ENCODE data around the gene STK36.

DNA sequence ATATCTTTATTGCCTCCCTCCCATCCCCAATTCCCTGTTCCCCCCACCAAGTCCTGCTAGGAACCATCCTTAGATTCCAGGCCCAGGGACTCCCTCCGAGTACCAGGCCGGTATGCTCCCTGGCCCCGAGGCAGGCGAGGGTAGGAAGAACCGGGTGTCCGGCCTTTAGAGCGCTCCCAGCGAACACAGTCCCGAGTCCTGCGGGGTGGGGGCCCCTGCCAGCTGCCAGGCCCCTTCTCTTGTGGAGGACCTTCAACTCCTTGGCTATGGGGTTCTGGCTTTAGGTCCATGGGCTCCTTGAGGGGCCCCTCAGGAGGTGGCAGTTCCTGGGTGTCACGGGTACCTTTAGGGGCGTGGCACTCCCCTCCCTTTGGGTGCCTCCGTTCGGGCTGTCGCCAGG lies 8.0 kb upstream of the STK36 start:
- TF ChIP-seq, protein P1, sequence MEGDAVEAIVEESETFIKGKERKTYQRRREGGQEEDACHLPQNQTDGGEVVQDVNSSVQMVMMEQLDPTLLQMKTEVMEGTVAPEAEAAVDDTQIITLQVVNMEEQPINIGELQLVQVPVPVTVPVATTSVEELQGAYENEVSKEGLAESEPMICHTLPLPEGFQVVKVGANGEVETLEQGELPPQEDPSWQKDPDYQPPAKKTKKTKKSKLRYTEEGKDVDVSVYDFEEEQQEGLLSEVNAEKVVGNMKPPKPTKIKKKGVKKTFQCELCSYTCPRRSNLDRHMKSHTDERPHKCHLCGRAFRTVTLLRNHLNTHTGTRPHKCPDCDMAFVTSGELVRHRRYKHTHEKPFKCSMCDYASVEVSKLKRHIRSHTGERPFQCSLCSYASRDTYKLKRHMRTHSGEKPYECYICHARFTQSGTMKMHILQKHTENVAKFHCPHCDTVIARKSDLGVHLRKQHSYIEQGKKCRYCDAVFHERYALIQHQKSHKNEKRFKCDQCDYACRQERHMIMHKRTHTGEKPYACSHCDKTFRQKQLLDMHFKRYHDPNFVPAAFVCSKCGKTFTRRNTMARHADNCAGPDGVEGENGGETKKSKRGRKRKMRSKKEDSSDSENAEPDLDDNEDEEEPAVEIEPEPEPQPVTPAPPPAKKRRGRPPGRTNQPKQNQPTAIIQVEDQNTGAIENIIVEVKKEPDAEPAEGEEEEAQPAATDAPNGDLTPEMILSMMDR (IDR thresholded peaks at IDR 0.05), result no peak
- no peak for TF ChIP-seq POLR2AphosphoS5 (IDR thresholded peaks at IDR 0.05)

All from sigmoid colon (tissue), 4 donors.